Measurements from ENCODE around the gene IL34.
"Not testable (repeated sequence)": the region's sequence is repeated elsewhere in the genome, so short reads cannot be mapped to it uniquely, and the experiment has no call there.

The IL34 gene

GRCh38 chr16:70646260-70647241 is at the start of gene IL34:
Gene IL34, plus strand, starts transcription at chr16:70646559. Its CDS starts 389 bp downstream, at chr16:70646948.
- DNase-seq: no peak

- DNase-seq: no peak
Observed at GRCh38 chr16:70597135-70597835, 49.1 kb upstream of the IL34 start.

GRCh38 chr16:70598937-70599503 is 47.3 kb upstream of the IL34 start:
- no peak for DNase-seq

- no peak for DNase-seq
Observed at GRCh38 chr16:70600730-70601129, 45.6 kb upstream of the IL34 start.

GRCh38 chr16:70601576-70602575 is 44.5 kb upstream of the IL34 start:
- no peak for DNase-seq

GRCh38 chr16:70602831-70603230 is 43.5 kb upstream of the IL34 start:
- DNase-seq: no peak

GRCh38 chr16:70604407-70605282 is 41.7 kb upstream of the IL34 start:
- no peak for DNase-seq

- DNase-seq: no peak
Observed at GRCh38 chr16:70605283-70605657, 41.1 kb upstream of the IL34 start.

- DNase-seq: no peak
Observed at GRCh38 chr16:70608521-70608920, 37.8 kb upstream of the IL34 start.

GRCh38 chr16:70610273-70611223 is 35.8 kb upstream of the IL34 start:
- no peak for DNase-seq

- no peak for DNase-seq
Observed at GRCh38 chr16:70611224-70611598, 35.1 kb upstream of the IL34 start.

- DNase-seq: no peak
Observed at GRCh38 chr16:70611785-70612303, 34.5 kb upstream of the IL34 start.

GRCh38 chr16:70612931-70613330 is 33.4 kb upstream of the IL34 start:
- no peak for DNase-seq

- no peak for DNase-seq
Observed at GRCh38 chr16:70614208-70614951, 32.0 kb upstream of the IL34 start.

GRCh38 chr16:70615945-70616344 is 30.4 kb upstream of the IL34 start:
- no peak for DNase-seq

GRCh38 chr16:70621864-70622263 is 24.5 kb upstream of the IL34 start:
- DNase-seq: not testable (repeated sequence)

- DNase-seq: no peak
Observed at GRCh38 chr16:70627696-70628095, 18.7 kb upstream of the IL34 start.

GRCh38 chr16:70630960-70631745 is 15.2 kb upstream of the IL34 start:
- no peak for DNase-seq
